ENCODE results near the gene ATP11A.

ATP11A gene

GRCh38 chr13:112902669-112903068 is 212.8 kb downstream of the ATP11A start:
- Histone ChIP-seq H3K14ac (ENCODE audit: low read length) (no peak overlapping the region), H3K4me3 (ENCODE audit: low read depth, low read length) (no peak overlapping the region), H3K4me1 (ENCODE audit: control insufficient read depth in 1 of 2, insufficient read depth in 2 of 2, low read length in 2 of 2) (no peaks in the 10 kb centered on the region), H3K23ac (ENCODE audit: low read length) (no peak overlapping the region), H3K79me1 (ENCODE audit: low read length) (no peaks in the 10 kb centered on the region), H3K27ac (ENCODE audit: low read depth, low read length) (no peak overlapping the region), H2AK5ac (ENCODE audit: low read length) (no peak overlapping the region), H3K9ac (ENCODE audit: low read length) (no peak overlapping the region), H3K9me3 (ENCODE audit: insufficient read depth, low read depth, low read length) (peaks cover 16% of the 10 kb centered on the region), H3K4ac (ENCODE audit: low read depth, low read length) (no peak overlapping the region), H3K36me3 (ENCODE audit: control insufficient read depth in 1 of 2, insufficient read depth in 2 of 2, low read length in 2 of 2) (no peaks in the 10 kb centered on the region), H3K79me2 (ENCODE audit: control insufficient read depth, insufficient read depth, low read length, poor library complexity) (no peaks in the 10 kb centered on the region), H2BK5ac (ENCODE audit: low read depth, low read length, poor library complexity) (no peak overlapping the region), H3K18ac (ENCODE audit: low read length) (no peak overlapping the region), H4K8ac (ENCODE audit: low read depth, low read length) (no peak overlapping the region), H3K4me2 (ENCODE audit: low read length) (no peak overlapping the region), H4K91ac (ENCODE audit: low read depth, low read length) (no peak overlapping the region), H2BK120ac (ENCODE audit: insufficient read depth, low read length, poor library complexity) (no peak overlapping the region), H2AFZ (ENCODE audit: insufficient read depth, low read length, poor library complexity) (no peak overlapping the region), H4K12ac (ENCODE audit: low read depth, low read length) (no peak overlapping the region), H3K27me3 (ENCODE audit: insufficient read depth, low read length) (no peaks in the 10 kb centered on the region), H2BK12ac (ENCODE audit: low read length) (no peak overlapping the region)
- no peak for DNase-seq
- no CpG with 5 or more reads among the region's 2 CpGs for WGBS (ENCODE audit: extremely low coverage, insufficient coverage, insufficient read length)

DNA sequence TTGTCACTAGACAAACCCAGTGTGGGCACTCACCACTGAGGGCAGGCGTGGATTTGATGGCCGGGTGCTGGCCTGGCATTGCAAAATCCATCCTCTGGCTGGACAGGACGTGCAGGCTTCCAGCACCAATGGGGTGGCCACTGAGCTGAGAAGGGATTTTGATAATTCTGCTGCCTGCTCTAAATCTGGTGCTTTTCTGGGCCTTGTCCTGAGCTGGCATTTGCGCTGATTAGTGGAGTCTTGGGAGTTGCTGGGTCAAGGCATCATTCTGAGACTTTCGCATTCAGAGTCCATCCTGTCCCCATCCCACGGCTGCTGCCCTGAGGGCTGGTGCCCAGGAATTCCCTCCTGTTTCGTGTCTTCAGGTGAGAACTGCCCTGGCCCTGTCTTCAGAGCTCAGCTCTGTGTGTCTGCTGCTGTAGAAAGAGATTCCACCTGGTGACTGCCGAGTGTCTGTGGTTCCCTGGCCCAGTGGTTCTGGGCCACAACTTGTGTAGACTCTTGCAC is 213.3 kb downstream of the ATP11A start:
- no peak overlapping the region for H3K23ac ChIP-seq (ENCODE audit: low read length)
- H3K18ac ChIP-seq (ENCODE audit: low read length), result no peak overlapping the region
- DNase-seq, result no peak
- H3K4ac ChIP-seq (ENCODE audit: low read depth, low read length), result no peak overlapping the region
- no peak overlapping the region for H2AK5ac ChIP-seq (ENCODE audit: low read length)
- no peak overlapping the region for H2AFZ ChIP-seq (ENCODE audit: insufficient read depth, low read length, poor library complexity)
- no peak overlapping the region for H2BK5ac ChIP-seq (ENCODE audit: low read depth, low read length, poor library complexity)
- no peak overlapping the region for H4K12ac ChIP-seq (ENCODE audit: low read depth, low read length)
- H3K27ac ChIP-seq (ENCODE audit: low read depth, low read length), result no peak overlapping the region
- no peak overlapping the region for H4K91ac ChIP-seq (ENCODE audit: low read depth, low read length)
- H4K8ac ChIP-seq (ENCODE audit: low read depth, low read length), result no peak overlapping the region
- H3K36me3 ChIP-seq (ENCODE audit: control insufficient read depth in 1 of 2, insufficient read depth in 2 of 2, low read length in 2 of 2), result no peaks in the 10 kb centered on the region
- no peaks in the 10 kb centered on the region for H3K4me1 ChIP-seq (ENCODE audit: control insufficient read depth in 1 of 2, insufficient read depth in 2 of 2, low read length in 2 of 2)
- WGBS (ENCODE audit: extremely low coverage, insufficient coverage, insufficient read length), result no CpG with 5 or more reads among the region's 8 CpGs
- no peak overlapping the region for H2BK12ac ChIP-seq (ENCODE audit: low read length)
- peaks cover 16% of the 10 kb centered on the region for H3K9me3 ChIP-seq (ENCODE audit: insufficient read depth, low read depth, low read length)
- no peaks in the 10 kb centered on the region for H3K27me3 ChIP-seq (ENCODE audit: insufficient read depth, low read length)
- H3K79me1 ChIP-seq (ENCODE audit: low read length), result no peaks in the 10 kb centered on the region
- no peak overlapping the region for H2BK120ac ChIP-seq (ENCODE audit: insufficient read depth, low read length, poor library complexity)
- no peaks in the 10 kb centered on the region for H3K79me2 ChIP-seq (ENCODE audit: control insufficient read depth, insufficient read depth, low read length, poor library complexity)
- no peak overlapping the region for H3K4me3 ChIP-seq (ENCODE audit: low read depth, low read length)
- no peak overlapping the region for H3K14ac ChIP-seq (ENCODE audit: low read length)
- no peak overlapping the region for H3K9ac ChIP-seq (ENCODE audit: low read length)
- no peak overlapping the region for H3K4me2 ChIP-seq (ENCODE audit: low read length)

GRCh38 chr13:112903606-112904195 is 213.9 kb downstream of the ATP11A start:
- Histone ChIP-seq H3K27me3 (ENCODE audit: insufficient read depth, low read length) (no peaks in the 10 kb centered on the region), H3K9ac (ENCODE audit: low read length) (no peak overlapping the region)
- no CpG with 5 or more reads among the region's 19 CpGs for WGBS (ENCODE audit: extremely low coverage, insufficient coverage, insufficient read length)

DNA sequence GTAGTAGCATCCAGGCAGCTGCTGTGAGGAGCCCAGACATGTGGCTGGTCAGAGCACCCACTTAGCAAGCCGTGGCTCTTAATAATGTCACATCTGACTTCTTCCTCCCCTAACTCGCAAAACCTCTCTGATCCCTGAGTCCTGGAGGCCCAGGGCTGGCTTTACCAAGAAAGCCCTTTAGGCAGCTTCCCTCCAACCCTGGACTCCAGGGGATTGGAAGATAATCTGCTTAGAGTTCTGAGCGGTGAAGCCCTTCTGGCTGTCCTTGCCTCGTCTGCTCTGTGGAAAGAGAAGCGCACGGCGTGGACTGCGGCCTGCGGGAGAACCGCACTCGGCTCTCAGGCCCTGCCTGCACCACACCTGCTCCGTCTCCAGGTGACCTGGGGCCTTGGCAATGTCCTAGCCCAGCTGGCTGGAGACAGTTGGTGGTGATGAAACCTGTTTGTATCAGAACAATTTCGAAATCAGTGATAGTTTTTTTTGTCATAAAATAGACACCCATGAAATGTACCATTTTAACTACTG is 214.7 kb downstream of the ATP11A start:
- no peak overlapping the region for H4K12ac ChIP-seq (ENCODE audit: low read depth, low read length)
- H3K4ac ChIP-seq (ENCODE audit: low read depth, low read length), result no peak overlapping the region
- H3K27ac ChIP-seq (ENCODE audit: low read depth, low read length), result no peak overlapping the region
- no peaks in the 10 kb centered on the region for H3K36me3 ChIP-seq (ENCODE audit: control insufficient read depth in 1 of 2, insufficient read depth in 2 of 2, low read length in 2 of 2)
- H3K27me3 ChIP-seq (ENCODE audit: insufficient read depth, low read length), result no peaks in the 10 kb centered on the region
- H4K8ac ChIP-seq (ENCODE audit: low read depth, low read length), result no peak overlapping the region
- H2AFZ ChIP-seq (ENCODE audit: insufficient read depth, low read length, poor library complexity), result no peak overlapping the region
- no CpG with 5 or more reads among the region's 13 CpGs for WGBS (ENCODE audit: extremely low coverage, insufficient coverage, insufficient read length)
- H3K23ac ChIP-seq (ENCODE audit: low read length), result no peak overlapping the region
- no peak overlapping the region for H3K9ac ChIP-seq (ENCODE audit: low read length)
- H2BK12ac ChIP-seq (ENCODE audit: low read length), result no peak overlapping the region
- no peaks in the 10 kb centered on the region for H3K79me1 ChIP-seq (ENCODE audit: low read length)
- H3K9me3 ChIP-seq (ENCODE audit: insufficient read depth, low read depth, low read length), result peaks cover 16% of the 10 kb centered on the region
- no peak overlapping the region for H2AK5ac ChIP-seq (ENCODE audit: low read length)
- H3K14ac ChIP-seq (ENCODE audit: low read length), result no peak overlapping the region
- H2BK120ac ChIP-seq (ENCODE audit: insufficient read depth, low read length, poor library complexity), result no peak overlapping the region
- no peak overlapping the region for H4K91ac ChIP-seq (ENCODE audit: low read depth, low read length)
- H2BK5ac ChIP-seq (ENCODE audit: low read depth, low read length, poor library complexity), result no peak overlapping the region
- H3K4me1 ChIP-seq (ENCODE audit: control insufficient read depth in 1 of 2, insufficient read depth in 2 of 2, low read length in 2 of 2), result no peaks in the 10 kb centered on the region
- no peak overlapping the region for H3K4me3 ChIP-seq (ENCODE audit: low read depth, low read length)
- DNase-seq, result no peak
- H3K18ac ChIP-seq (ENCODE audit: low read length), result no peak overlapping the region
- H3K4me2 ChIP-seq (ENCODE audit: low read length), result no peak overlapping the region
- no peaks in the 10 kb centered on the region for H3K79me2 ChIP-seq (ENCODE audit: control insufficient read depth, insufficient read depth, low read length, poor library complexity)

More at GRCh38 chr13:112903606-112904195, 213.9 kb downstream of the ATP11A start:
- H3K27ac ChIP-seq (ENCODE audit: low read depth, low read length), result no peak overlapping the region
- peaks cover 16% of the 10 kb centered on the region for H3K9me3 ChIP-seq (ENCODE audit: insufficient read depth, low read depth, low read length)
- H3K4me3 ChIP-seq (ENCODE audit: low read depth, low read length), result no peak overlapping the region
- H2BK120ac ChIP-seq (ENCODE audit: insufficient read depth, low read length, poor library complexity), result no peak overlapping the region
- H2AFZ ChIP-seq (ENCODE audit: insufficient read depth, low read length, poor library complexity), result no peak overlapping the region
- H4K12ac ChIP-seq (ENCODE audit: low read depth, low read length), result no peak overlapping the region
- H4K91ac ChIP-seq (ENCODE audit: low read depth, low read length), result no peak overlapping the region
- no peak overlapping the region for H3K4ac ChIP-seq (ENCODE audit: low read depth, low read length)
- DNase-seq, result no peak
- H3K4me2 ChIP-seq (ENCODE audit: low read length), result no peak overlapping the region
- no peak overlapping the region for H3K18ac ChIP-seq (ENCODE audit: low read length)
- no peak overlapping the region for H3K23ac ChIP-seq (ENCODE audit: low read length)
- no peak overlapping the region for H4K8ac ChIP-seq (ENCODE audit: low read depth, low read length)
- no peaks in the 10 kb centered on the region for H3K36me3 ChIP-seq (ENCODE audit: control insufficient read depth in 1 of 2, insufficient read depth in 2 of 2, low read length in 2 of 2)
- H3K79me2 ChIP-seq (ENCODE audit: control insufficient read depth, insufficient read depth, low read length, poor library complexity), result no peaks in the 10 kb centered on the region
- no peaks in the 10 kb centered on the region for H3K79me1 ChIP-seq (ENCODE audit: low read length)
- no peak overlapping the region for H2BK5ac ChIP-seq (ENCODE audit: low read depth, low read length, poor library complexity)
- no peaks in the 10 kb centered on the region for H3K4me1 ChIP-seq (ENCODE audit: control insufficient read depth in 1 of 2, insufficient read depth in 2 of 2, low read length in 2 of 2)
- no peak overlapping the region for H2BK12ac ChIP-seq (ENCODE audit: low read length)
- H3K14ac ChIP-seq (ENCODE audit: low read length), result no peak overlapping the region
- no peak overlapping the region for H2AK5ac ChIP-seq (ENCODE audit: low read length)
